HG03196 (cell line): ENCODE results near the gene P3H2.
A peak's percentile ranks its signal among the peaks of the same experiment; 100 is the strongest.
"Not testable (repeated sequence)": the region's sequence is repeated elsewhere in the genome, so short reads cannot be mapped to it uniquely, and the experiment has no call there.

Experiments used
- ATAC-seq: cut with Tn5 transposase; IDR thresholded peaks from one replicate; pipeline ENCODE4 v1.9.1; 2021; ENCODE audit not compliant: unreplicated experiment

Gene P3H2, protein sequence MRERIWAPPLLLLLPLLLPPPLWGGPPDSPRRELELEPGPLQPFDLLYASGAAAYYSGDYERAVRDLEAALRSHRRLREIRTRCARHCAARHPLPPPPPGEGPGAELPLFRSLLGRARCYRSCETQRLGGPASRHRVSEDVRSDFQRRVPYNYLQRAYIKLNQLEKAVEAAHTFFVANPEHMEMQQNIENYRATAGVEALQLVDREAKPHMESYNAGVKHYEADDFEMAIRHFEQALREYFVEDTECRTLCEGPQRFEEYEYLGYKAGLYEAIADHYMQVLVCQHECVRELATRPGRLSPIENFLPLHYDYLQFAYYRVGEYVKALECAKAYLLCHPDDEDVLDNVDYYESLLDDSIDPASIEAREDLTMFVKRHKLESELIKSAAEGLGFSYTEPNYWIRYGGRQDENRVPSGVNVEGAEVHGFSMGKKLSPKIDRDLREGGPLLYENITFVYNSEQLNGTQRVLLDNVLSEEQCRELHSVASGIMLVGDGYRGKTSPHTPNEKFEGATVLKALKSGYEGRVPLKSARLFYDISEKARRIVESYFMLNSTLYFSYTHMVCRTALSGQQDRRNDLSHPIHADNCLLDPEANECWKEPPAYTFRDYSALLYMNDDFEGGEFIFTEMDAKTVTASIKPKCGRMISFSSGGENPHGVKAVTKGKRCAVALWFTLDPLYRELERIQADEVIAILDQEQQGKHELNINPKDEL

GRCh38 chr3:190120269-190121060 lies at the start of gene P3H2:
P3H2 (minus strand) TSS chr3:190120897; CDS start chr3:190120731, 166 bp downstream.
- ATAC-seq, result peak; percentile 80

GRCh38 chr3:190169877-190170276 lies 49.2 kb upstream of the P3H2 start:
- ATAC-seq, result peak; percentile 91

GRCh38 chr3:190169243-190169642 lies 48.5 kb upstream of the P3H2 start:
- ATAC-seq, result no peak

GRCh38 chr3:190167936-190168680 lies 47.4 kb upstream of the P3H2 start:
- no peak for ATAC-seq

- no peak for ATAC-seq
Observed at GRCh38 chr3:190166948-190167347, 46.3 kb upstream of the P3H2 start.

- ATAC-seq, result no peak
Observed at GRCh38 chr3:190165253-190165652, 44.6 kb upstream of the P3H2 start.

- ATAC-seq, result not testable (repeated sequence)
Observed at GRCh38 chr3:190162013-190162412, 41.3 kb upstream of the P3H2 start.

DNA sequence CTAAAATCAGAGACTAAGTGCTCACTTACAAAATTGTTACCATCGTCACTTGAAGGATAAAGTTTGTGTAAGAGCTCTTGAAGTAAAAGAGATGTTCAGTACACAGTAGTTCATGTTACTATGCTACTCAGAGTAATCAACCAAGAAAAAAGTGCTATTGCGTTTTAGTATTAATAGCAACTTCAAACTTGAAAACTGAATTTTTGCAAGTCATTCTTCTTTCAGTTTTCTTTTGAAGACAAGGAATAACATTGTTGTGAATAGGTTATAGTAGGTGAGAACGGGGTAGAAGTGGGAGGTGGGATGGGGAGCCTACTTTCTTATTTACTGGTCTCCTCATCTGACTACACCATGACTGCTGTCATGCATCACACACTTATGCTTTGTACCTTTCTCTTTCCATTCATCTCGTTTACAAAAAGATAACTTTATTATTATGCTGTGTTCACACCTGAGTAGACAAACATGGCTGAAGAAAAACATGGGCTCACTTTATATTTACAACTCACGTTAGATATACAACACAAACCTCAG lies 39.3 kb upstream of the P3H2 start:
- ATAC-seq, result no peak

DNA sequence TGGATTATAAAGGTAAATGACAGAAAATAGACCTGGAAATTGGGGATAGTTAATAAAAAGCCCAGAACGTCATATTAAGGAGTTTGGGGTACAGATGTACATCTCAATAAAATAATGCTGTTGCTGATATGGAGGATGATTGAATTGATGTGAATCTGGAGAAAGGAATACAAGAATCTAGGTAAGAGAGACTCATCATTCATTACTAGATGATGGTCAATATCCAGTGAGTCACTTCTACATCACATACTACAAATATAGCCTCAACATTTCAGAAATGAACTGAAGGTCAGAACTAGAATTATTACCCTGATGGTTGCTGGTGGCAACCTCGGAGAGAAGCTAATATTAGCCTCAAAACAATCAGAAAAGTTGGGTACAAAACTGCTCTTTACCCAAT lies 37.6 kb upstream of the P3H2 start:
- ATAC-seq, result no peak

- ATAC-seq, result no peak
Observed at GRCh38 chr3:190155752-190156151, 35.1 kb upstream of the P3H2 start.

DNA sequence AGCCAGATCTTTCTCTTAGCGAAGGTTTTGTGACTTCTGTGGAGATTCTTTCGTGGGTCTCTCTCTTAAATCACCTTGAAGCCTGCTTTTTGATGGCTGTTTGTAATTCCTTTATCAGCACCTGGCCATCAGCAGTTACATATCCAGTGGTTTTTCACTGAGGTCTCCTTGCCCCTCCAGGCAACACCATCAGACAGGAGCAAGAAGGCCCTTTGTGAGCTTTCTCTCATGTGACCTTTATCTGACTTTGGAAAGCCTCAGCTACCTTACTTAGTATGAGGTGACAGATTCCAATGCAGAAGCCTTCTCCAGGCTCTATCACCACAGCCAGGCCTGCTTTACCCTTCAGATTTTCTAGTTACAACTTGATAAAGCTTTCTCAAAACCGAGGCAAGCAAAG lies 30.0 kb upstream of the P3H2 start:
- ATAC-seq, result no peak

GRCh38 chr3:190149830-190150619 lies 29.3 kb upstream of the P3H2 start:
- ATAC-seq, result not testable (repeated sequence)

- not testable (repeated sequence) for ATAC-seq
Observed at GRCh38 chr3:190144793-190145192, 24.1 kb upstream of the P3H2 start.

DNA sequence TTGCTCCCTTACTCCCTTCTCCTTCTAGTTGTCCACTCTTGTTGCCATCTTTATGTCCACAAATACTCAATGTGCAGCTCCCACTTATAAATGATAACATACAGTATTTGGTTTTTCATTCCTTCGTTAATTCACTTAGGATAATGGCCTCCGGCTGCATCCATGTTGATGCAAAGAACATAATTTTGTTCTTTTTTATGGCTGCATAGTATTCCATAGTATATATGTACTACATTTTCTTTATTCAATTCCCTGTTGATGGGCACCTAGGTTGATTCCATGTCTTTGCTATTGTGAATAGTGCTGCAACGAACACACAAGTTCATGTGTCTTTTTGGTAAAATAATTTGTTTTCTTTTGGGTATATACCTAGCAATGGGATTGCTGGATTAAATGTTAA lies 21.3 kb upstream of the P3H2 start:
- no peak for ATAC-seq

DNA sequence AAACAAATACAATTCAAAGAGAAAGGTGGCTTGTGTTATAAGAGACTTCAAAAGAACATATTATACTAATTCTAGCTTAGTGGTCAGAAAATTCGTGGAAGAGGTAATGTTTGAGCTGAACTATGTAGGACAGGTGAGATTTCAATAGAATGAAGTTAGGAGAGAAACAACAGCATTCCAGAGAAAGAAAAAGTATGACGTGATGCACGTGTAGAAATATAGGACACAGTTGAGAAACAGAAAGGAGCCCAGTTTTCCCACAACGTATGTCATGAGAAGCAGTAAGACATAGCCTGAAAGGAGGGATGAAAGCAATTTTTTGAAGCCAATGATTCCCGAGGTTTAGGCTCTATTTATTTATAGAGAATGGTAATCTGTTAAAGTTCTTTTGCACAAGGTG lies 18.7 kb upstream of the P3H2 start:
- no peak for ATAC-seq

DNA sequence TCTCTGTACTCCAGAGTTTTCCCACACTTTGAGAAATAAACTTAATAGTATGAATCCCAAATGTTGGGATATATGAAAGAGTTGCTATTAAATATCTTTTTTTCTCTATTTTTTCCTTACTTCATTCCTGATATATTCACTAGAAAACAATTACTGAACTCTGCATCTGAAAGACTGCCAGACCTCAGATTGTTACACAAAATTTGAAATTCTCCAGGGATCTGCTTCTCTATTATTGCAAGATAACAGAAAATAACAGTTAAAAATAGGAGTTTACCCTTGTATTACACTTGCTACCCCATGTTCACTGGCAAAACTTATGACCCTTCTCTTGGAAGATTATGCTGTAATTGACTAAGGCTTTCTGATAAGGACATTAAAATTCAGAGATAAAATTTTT lies 11.7 kb upstream of the P3H2 start:
- no peak for ATAC-seq

DNA sequence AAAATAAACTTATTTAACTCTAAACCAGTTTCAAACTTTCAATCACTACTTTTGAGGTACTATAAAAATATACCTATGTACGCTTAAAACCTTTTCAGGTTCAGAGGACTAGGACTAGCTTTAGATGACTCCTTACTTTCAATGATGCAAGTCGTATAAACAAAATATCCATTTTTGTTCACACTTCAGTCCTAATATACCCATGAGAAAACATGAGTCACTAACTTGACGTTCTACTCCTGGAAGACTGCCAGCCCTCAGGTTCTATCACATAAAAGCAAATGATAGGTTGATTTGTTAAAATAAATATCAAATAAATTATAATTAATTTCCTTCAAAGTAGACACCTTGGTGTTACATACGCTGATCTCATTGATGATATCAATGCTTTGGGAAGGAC lies 10.6 kb upstream of the P3H2 start:
- no peak for ATAC-seq

- ATAC-seq, result no peak
Observed at GRCh38 chr3:190130696-190131095, 10.0 kb upstream of the P3H2 start.

DNA sequence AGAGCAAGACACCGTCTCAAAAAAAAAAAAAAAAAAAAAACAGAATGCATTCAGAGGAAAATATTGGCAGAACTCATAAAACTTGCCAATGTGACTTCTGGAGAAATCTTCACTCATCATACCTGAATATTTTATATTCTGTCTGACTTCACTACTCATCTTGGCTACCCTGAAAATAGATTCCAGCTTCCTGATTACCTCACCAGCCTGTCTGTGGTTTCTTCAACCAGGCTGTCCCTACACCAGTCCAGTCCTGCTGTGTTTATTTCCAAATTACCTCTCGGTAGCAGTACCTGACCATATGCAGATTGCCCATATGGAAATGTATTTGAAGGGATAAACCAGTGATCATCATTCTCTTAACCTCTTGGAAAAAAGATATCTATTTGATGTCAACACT lies 9.3 kb upstream of the P3H2 start:
- no peak for ATAC-seq

DNA sequence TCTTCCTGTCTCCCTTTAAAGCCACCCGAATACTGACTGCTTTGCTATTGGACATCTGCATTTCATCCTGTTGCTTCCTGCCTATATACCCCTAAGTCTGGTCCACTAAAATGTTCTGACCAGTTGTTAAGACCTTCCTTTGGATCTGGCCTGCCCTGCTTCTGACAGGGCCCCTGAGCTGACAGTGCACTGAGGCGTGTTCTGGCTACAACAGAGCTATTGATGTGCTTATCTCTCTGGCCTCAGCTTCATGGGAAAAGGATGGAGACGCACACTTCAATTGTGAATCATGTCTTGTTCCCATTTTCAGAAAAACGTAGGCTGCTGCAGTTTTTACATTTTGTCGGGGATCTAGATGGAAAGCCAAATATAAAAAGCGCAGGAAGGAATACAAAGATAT lies 7.1 kb upstream of the P3H2 start:
- no peak for ATAC-seq
